Lower leg skin (tissue), 4 donors: Measurements from ENCODE around the gene NCDN. TPM values are rescaled to one million over a fixed set of nuclear protein-coding genes. Genes with fewer than 3 reads are reported as not detected.

Source experiments
- DNase-seq, 2 donors: peaks; one replicate each; pipeline ENCODE4 v3.0.0-alpha.2; 2019; ENCODE audit warnings: low spot score in 2 of 2
- H3K4me3 ChIP-seq: fragments of 200-600 bp; sonication (generic); 2 replicates; pipeline ENCODE4 v1.5.1; 2017; ENCODE audit warnings: mild to moderate bottlenecking, low read depth; ENCODE audit not compliant: poor library complexity, severe bottlenecking
- POLR2A ChIP-seq, 2 donors: fragments of 450-650 bp; IDR thresholded peaks; one replicate each; pipeline ENCODE4 v1.6.1; 2016 to 2017; ENCODE audit warnings: antibody characterized with exemption in 2 of 2, mild to moderate bottlenecking in 1 of 2, moderate library complexity in 1 of 2
- WGBS, 2 donors: methylation state at CpG; one replicate each; pipeline ENCODE4 v1.1.5; 2018; 5-methylcytosine and 5-hydroxymethylcytosine counted together
- intact Hi-C: fragments of 100-400 bp; cut with DNase I; formaldehyde crosslinking; loops from one replicate; pipeline ENCODE4 v1.15.0; 2023; ENCODE audit warnings: low total_unique reads
- total RNA-seq, 4 donors: library from RNA; depleted of rRNA; stranded (reverse); fragments of >200 nt; gene quantifications; one replicate each; pipeline ENCODE4 v1.1.0, GENCODE V29; 2016
- TF ChIP-seq, protein P1 (sequence below), 3 donors: fragments of 450-650 bp; IDR thresholded peaks; one replicate each; pipeline ENCODE4 v1.5.1; 2016; ENCODE audit warnings: antibody characterized with exemption in 3 of 3, mild to moderate bottlenecking in 3 of 3, moderate library complexity in 2 of 3

NCDN gene
- total RNA-seq, 4 donors from 2014 or later: 13.7 to 18.4 (median 16.1) TPM

DNA sequence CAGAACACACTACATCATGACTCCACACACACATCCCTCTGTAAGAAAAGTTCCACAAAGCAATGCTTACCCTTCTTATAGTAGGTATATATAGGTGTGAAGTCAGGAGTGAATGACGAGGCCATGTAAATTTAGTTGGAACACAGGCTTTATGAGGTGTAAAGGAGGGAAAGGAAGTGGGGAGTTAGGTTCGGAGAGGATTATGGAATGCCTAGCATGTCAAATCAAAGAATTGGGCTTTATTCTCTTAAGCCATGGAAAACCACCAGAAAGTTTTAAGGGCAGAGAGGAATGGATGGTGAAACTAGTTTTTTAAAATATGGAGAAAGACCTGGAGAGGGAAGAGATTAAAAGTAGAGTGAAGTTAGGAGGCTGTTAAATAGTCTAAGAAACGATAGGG lies 41.8 kb downstream of the NCDN start:
- no peak overlapping the region for H3K4me3 ChIP-seq
- DNase-seq: no peak
- TF ChIP-seq, protein P1, sequence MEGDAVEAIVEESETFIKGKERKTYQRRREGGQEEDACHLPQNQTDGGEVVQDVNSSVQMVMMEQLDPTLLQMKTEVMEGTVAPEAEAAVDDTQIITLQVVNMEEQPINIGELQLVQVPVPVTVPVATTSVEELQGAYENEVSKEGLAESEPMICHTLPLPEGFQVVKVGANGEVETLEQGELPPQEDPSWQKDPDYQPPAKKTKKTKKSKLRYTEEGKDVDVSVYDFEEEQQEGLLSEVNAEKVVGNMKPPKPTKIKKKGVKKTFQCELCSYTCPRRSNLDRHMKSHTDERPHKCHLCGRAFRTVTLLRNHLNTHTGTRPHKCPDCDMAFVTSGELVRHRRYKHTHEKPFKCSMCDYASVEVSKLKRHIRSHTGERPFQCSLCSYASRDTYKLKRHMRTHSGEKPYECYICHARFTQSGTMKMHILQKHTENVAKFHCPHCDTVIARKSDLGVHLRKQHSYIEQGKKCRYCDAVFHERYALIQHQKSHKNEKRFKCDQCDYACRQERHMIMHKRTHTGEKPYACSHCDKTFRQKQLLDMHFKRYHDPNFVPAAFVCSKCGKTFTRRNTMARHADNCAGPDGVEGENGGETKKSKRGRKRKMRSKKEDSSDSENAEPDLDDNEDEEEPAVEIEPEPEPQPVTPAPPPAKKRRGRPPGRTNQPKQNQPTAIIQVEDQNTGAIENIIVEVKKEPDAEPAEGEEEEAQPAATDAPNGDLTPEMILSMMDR (IDR thresholded peaks at IDR 0.05): no peak
- TF ChIP-seq POLR2A (IDR thresholded peaks at IDR 0.05): no peak
- intact Hi-C loops: no loop called here
- WGBS, 2 donors: 78 to 79% methylated on average over 3 of the region's 3 CpGs

DNA sequence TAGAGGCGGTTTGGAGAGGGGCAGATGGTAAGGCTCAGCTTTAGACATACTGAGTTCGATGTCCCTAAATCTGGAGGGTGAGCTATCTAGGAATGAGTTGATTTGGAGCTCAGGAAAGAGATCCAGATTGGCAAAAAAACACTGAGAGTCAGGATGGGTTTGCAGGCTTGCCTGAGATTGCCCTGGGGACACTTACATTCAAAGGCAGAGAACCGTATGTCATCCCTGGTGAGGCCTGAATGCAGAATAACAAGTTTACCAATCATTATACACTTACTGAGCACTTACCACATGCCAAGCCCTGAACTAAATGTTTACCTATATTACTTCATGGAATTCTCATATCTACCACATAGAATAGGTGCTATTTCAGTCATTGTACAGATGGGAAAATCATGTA lies 43.0 kb downstream of the NCDN start:
- WGBS, 2 donors: 73 to 80% methylated on average over 3 of the region's 3 CpGs
- TF ChIP-seq, protein P1 (IDR thresholded peaks at IDR 0.05): no peak
- no peak for TF ChIP-seq POLR2A (IDR thresholded peaks at IDR 0.05)
- H3K4me3 ChIP-seq: no peak overlapping the region
- DNase-seq: no peak
- intact Hi-C loops: no loop called here

DNA sequence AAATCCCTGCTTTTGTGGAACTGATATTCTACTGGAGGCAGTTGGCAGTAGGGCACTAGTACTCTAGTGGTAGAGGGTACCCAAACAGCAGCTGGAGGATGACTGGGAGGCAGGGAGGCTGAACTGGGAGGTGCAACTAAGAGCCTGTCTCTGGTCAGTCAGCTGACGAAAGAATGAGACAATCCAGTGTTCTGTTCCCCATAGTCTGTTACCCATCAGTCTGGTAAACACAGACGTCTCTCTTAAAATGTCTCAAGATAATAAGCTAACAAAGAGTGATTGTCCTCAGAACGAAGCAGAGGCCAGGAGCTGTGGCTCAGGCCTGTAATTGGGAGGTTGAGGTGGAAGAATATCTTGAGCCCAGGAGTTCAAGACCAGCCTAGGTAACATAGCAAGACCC lies 45.9 kb downstream of the NCDN start:
- H3K4me3 ChIP-seq: no peak overlapping the region
- TF ChIP-seq, protein P1 (IDR thresholded peaks at IDR 0.05): no peak
- TF ChIP-seq POLR2A (IDR thresholded peaks at IDR 0.05): no peak
- intact Hi-C loops: no loop called here
- WGBS, 2 donors: 72 to 73% methylated on average over 3 of the region's 3 CpGs
- DNase-seq: no peak

DNA sequence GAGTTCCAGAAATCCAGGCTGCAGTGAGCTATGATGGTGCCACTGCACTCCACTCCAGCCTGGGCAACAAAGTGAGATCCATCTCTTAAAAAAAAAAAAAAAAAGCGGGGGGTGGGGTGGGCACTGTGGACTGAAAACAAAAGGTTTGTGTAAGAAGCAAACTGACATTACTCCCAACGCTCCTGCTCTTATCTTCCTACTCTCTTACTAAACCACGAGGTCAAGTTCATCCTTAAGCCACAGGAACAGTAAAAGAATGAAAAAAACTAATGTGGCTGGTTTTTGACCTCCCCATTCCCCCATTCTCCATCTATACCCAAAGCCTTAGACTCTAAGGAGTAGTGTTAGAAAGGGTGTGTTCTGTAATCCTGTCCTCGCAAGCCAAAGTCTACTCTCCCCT lies 46.3 kb downstream of the NCDN start:
- TF ChIP-seq, protein P1 (IDR thresholded peaks at IDR 0.05): no peak
- TF ChIP-seq POLR2A (IDR thresholded peaks at IDR 0.05): no peak
- DNase-seq: no peak
- H3K4me3 ChIP-seq: no peak overlapping the region
- WGBS, 2 donors: 90 to 91% methylated on average over 4 of the region's 4 CpGs
- intact Hi-C loops: no loop called here

DNA sequence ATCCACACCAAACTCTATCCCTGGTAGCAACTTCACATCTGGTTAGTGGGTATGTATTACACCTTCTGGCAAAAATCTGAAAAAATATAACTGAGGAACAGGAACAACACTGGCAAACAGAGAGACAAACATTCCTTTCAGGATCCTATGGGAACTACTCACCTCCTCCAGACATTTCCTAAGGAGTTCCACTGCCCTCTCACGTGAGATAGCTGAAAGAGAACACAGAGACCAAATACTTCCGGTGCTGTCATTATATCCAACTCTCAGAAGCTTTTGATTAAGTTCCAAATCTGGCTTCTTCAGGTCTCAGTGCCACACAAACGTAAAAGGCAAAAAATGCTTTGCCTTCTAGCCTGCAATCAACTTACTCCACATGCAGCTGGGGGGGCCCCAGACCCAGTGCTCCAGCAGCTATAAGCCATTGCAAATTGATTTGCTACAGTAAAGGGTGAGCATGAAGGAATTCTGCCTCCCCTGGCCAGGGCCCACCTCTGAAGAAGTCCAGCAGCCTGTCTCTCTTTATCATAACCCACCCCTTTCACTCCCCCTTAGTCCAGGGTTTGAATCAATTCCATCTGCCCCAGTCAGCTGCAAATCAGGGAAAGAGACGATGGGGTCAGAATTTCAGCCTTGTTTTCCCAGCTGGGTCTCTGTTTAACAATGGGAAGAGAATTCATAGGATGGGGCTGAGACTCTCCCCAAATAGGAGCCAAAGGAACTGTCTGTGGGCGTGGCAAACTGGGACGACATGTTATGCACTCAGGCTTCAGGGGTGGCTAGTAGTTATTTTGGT lies 47.7 kb downstream of the NCDN start:
- intact Hi-C loops: no loop called here
- DNase-seq: no peak
- no peak overlapping the region for H3K4me3 ChIP-seq
- TF ChIP-seq, protein P1 (IDR thresholded peaks at IDR 0.05): no peak
- no peak for TF ChIP-seq POLR2A (IDR thresholded peaks at IDR 0.05)
- WGBS, 2 donors: 82% methylated on average over 6 of the region's 6 CpGs

DNA sequence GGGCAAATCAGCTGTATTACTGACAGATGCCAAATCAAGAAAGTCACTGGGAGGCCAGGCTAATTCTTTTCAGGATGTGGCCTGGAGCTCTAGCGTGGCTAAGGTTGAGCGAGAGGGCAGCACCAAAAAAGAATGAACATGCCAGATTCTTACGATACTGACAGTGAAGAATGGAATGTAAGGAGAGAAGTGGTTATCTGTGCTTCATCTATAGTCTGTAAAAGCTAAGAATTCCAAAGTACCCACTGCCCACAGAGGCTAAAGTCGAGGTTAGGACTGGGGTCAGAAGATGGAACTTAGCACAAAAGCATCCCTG lies 48.2 kb downstream of the NCDN start:
- intact Hi-C loops: no loop called here
- 84 to 88% methylated on average over 4 of the region's 4 CpGs for WGBS, 2 donors
- TF ChIP-seq, protein P1 (IDR thresholded peaks at IDR 0.05): no peak
- TF ChIP-seq POLR2A (IDR thresholded peaks at IDR 0.05): no peak
- H3K4me3 ChIP-seq: no peak overlapping the region
- DNase-seq: no peak
